ENCODE results near the gene GABRA5. TPM values are rescaled to one million over a fixed set of nuclear protein-coding genes. Genes with fewer than 3 reads are reported as not detected.

GABRA5 gene
- total and polyA plus RNA-seq, 2 donors (not counting 1 experiment from before 2014, with no cell fraction given), result 0.23 TPM; not detected in 1

DNA sequence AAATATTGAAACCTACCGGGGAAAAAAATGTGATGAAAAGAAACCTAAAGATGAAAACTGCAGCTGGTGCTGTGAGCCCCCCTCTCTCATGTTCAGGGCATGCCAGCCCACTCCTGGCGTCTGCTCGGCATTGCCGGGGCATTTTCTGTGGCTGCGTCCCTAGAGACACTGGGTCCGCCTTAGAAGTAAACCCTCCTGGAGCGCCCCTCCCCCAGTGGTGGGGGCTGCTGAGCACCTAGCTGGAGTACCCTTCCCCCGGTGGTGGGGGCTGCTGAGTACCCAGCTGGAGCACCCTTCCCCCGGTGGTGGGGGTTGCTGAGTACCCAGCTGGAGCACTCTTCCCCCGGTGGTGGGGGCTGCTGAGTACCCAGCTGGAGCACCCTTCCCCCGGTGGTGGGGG lies 24.5 kb upstream of the GABRA5 start:
- Histone ChIP-seq H2AFZ (ENCODE audit: low read length) (no peak overlapping the region), H3K4me1 (ENCODE audit: control insufficient read depth, extremely low read depth, insufficient read depth, low read length) (no peaks in the 10 kb centered on the region), H3K4me2 (ENCODE audit: extremely low read depth, insufficient read depth, low read length) (no peak overlapping the region), H3K9ac (ENCODE audit: insufficient read depth, low read length) (no peak overlapping the region), H3K9me3 (ENCODE audit: control insufficient read depth, insufficient read depth, low read depth, low read length) (no peaks in the 10 kb centered on the region), H4K20me1 (ENCODE audit: control insufficient read depth, extremely low read depth, insufficient read depth, low read length) (no peaks in the 10 kb centered on the region), H3K27ac (ENCODE audit: insufficient read depth, low read length) (no peak overlapping the region), H3K27me3 (ENCODE audit: control insufficient read depth, insufficient read depth, low read length) (no peaks in the 10 kb centered on the region), H3K79me2 (ENCODE audit: control insufficient read depth, insufficient read depth, low read length) (no peaks in the 10 kb centered on the region), H3K36me3 (ENCODE audit: control insufficient read depth, insufficient read depth, low read length) (no peaks in the 10 kb centered on the region), H3K4me3 (replicated peaks in 1 of 4; ENCODE audit: control extremely low read depth in 1 of 4, insufficient read depth in 1 of 4, low read depth in 3 of 4, low read length in 4 of 4) (no peak overlapping the region)
- DNase-seq (ENCODE audit: low read depth in 2 of 2), result no peak
- TF ChIP-seq EZH2 (IDR thresholded peaks at IDR 0.05; ENCODE audit: low read length, missing control alignments) (no peak), CTCF (conservative IDR thresholded peaks at IDR 0.05 in 1 of 2, IDR thresholded peaks at IDR 0.05 in 1 of 2; ENCODE audit: low read depth in 1 of 2, low read length in 2 of 2) (no peak)

GRCh38 chr15:26844901-26845300 lies 22.0 kb upstream of the GABRA5 start:
- Histone ChIP-seq H4K20me1 (ENCODE audit: control insufficient read depth, extremely low read depth, insufficient read depth, low read length) (no peaks in the 10 kb centered on the region), H3K9me3 (ENCODE audit: control insufficient read depth, insufficient read depth, low read depth, low read length) (no peaks in the 10 kb centered on the region), H3K4me1 (ENCODE audit: control insufficient read depth, extremely low read depth, insufficient read depth, low read length) (no peaks in the 10 kb centered on the region), H3K4me3 (replicated peaks in 1 of 4; ENCODE audit: control extremely low read depth in 1 of 4, insufficient read depth in 1 of 4, low read depth in 3 of 4, low read length in 4 of 4) (no peak overlapping the region), H3K4me2 (ENCODE audit: extremely low read depth, insufficient read depth, low read length) (no peak overlapping the region), H3K9ac (ENCODE audit: insufficient read depth, low read length) (no peak overlapping the region), H3K27ac (ENCODE audit: insufficient read depth, low read length) (no peak overlapping the region), H3K79me2 (ENCODE audit: control insufficient read depth, insufficient read depth, low read length) (no peaks in the 10 kb centered on the region), H3K27me3 (ENCODE audit: control insufficient read depth, insufficient read depth, low read length) (no peaks in the 10 kb centered on the region), H3K36me3 (ENCODE audit: control insufficient read depth, insufficient read depth, low read length) (no peaks in the 10 kb centered on the region), H2AFZ (ENCODE audit: low read length) (no peak overlapping the region)
- TF ChIP-seq EZH2 (IDR thresholded peaks at IDR 0.05; ENCODE audit: low read length, missing control alignments), result no peak
- no peak for TF ChIP-seq CTCF (conservative IDR thresholded peaks at IDR 0.05 in 1 of 2, IDR thresholded peaks at IDR 0.05 in 1 of 2; ENCODE audit: low read depth in 1 of 2, low read length in 2 of 2)
- no peak for DNase-seq (ENCODE audit: low read depth in 2 of 2)

GRCh38 chr15:26848498-26848897 lies 18.4 kb upstream of the GABRA5 start:
- no peaks in the 10 kb centered on the region for H3K9me3 ChIP-seq (ENCODE audit: control insufficient read depth, insufficient read depth, low read depth, low read length)
- no peak overlapping the region for H3K9ac ChIP-seq (ENCODE audit: insufficient read depth, low read length)
- H4K20me1 ChIP-seq (ENCODE audit: control insufficient read depth, extremely low read depth, insufficient read depth, low read length), result no peaks in the 10 kb centered on the region
- H2AFZ ChIP-seq (ENCODE audit: low read length), result no peak overlapping the region
- H3K4me1 ChIP-seq (ENCODE audit: control insufficient read depth, extremely low read depth, insufficient read depth, low read length), result no peaks in the 10 kb centered on the region
- no peaks in the 10 kb centered on the region for H3K79me2 ChIP-seq (ENCODE audit: control insufficient read depth, insufficient read depth, low read length)
- H3K4me3 ChIP-seq (replicated peaks in 1 of 4; ENCODE audit: control extremely low read depth in 1 of 4, insufficient read depth in 1 of 4, low read depth in 3 of 4, low read length in 4 of 4), result no peak overlapping the region
- no peak for TF ChIP-seq CTCF (conservative IDR thresholded peaks at IDR 0.05 in 1 of 2, IDR thresholded peaks at IDR 0.05 in 1 of 2; ENCODE audit: low read depth in 1 of 2, low read length in 2 of 2)
- TF ChIP-seq EZH2 (IDR thresholded peaks at IDR 0.05; ENCODE audit: low read length, missing control alignments), result no peak
- DNase-seq (ENCODE audit: low read depth in 2 of 2), result no peak
- no peaks in the 10 kb centered on the region for H3K27me3 ChIP-seq (ENCODE audit: control insufficient read depth, insufficient read depth, low read length)
- no peak overlapping the region for H3K4me2 ChIP-seq (ENCODE audit: extremely low read depth, insufficient read depth, low read length)
- H3K36me3 ChIP-seq (ENCODE audit: control insufficient read depth, insufficient read depth, low read length), result no peaks in the 10 kb centered on the region
- H3K27ac ChIP-seq (ENCODE audit: insufficient read depth, low read length), result no peak overlapping the region
